Esophagus muscularis mucosa (tissue), 4 donors: ENCODE results near the gene ZMIZ1. TPM values are rescaled to one million over a fixed set of nuclear protein-coding genes. Genes with fewer than 3 reads are reported as not detected.

Source experiments
- DNase-seq: peaks from one replicate; pipeline ENCODE4 v3.0.0-alpha.2; 2017; ENCODE audit errors: extremely low spot score
- H3K27ac ChIP-seq, 4 donors: fragments of 200-600 bp; sonication (generic); replicated peaks in 1 of 4; 1 replicate in 3 of 4; 2 replicates in 1 of 4; pipeline ENCODE4 v1.5.1; 2016 to 2019; ENCODE audit warnings: mild to moderate bottlenecking in 1 of 4
- H3K27me3 ChIP-seq, 4 donors: fragments of 200-600 bp; sonication (generic); one replicate each; pipeline versions ENCODE4 v1.5.1 to v1.6.0; 2016 to 2019
- H3K36me3 ChIP-seq, 4 donors: fragments of 200-600 bp; sonication (generic); one replicate each; pipeline ENCODE4 v1.5.1; 2016 to 2019
- H3K4me1 ChIP-seq, 4 donors: fragments of 200-600 bp; sonication (generic); one replicate each; pipeline ENCODE4 v1.5.1; 2016 to 2019
- H3K4me3 ChIP-seq, 4 donors: fragments of 200-600 bp; sonication (generic); 1 replicate in 2 of 4; 2 replicates in 2 of 4; pipeline ENCODE4 v1.5.1; 2016 to 2019; ENCODE audit warnings: mild to moderate bottlenecking in 4 of 4, moderate library complexity in 1 of 4
- H3K9me3 ChIP-seq, 4 donors: fragments of 200-600 bp; sonication (generic); 1 replicate in 3 of 4; 2 replicates in 1 of 4; pipeline ENCODE4 v1.5.1; 2016 to 2019
- EP300 ChIP-seq: sonication (generic); formaldehyde crosslinking; IDR thresholded peaks from one replicate; pipeline ENCODE4 v1.6.1; 2017; ENCODE audit warnings: antibody characterized with exemption
- POLR2A ChIP-seq: fragments of 450-650 bp; IDR thresholded peaks from one replicate; pipeline ENCODE4 v1.6.1; 2017; ENCODE audit warnings: antibody characterized with exemption, moderate library complexity, mild to moderate bottlenecking, low read depth
- POLR2AphosphoS5 ChIP-seq, 2 donors: sonication (generic); formaldehyde crosslinking; IDR thresholded peaks; one replicate each; pipeline ENCODE4 v1.6.1; 2017; ENCODE audit warnings: antibody characterized with exemption in 2 of 2
- WGBS: methylation state at CpG from one replicate; pipeline ENCODE4 v1.1.5; 2018; 5-methylcytosine and 5-hydroxymethylcytosine counted together
- intact Hi-C: fragments of 100-400 bp; cut with DNase I; formaldehyde crosslinking; loops from one replicate; pipeline ENCODE4 v1.15.1; 2023
- total RNA-seq, 4 donors: library from RNA; depleted of rRNA; stranded (reverse); fragments of >200 nt; gene quantifications; one replicate each; pipeline versions ENCODE4 v1.1.0 to v1.2.1, GENCODE V29; 2016
- TF ChIP-seq, protein P1 (sequence below), 3 experiments: fragments of 200-600 bp in 2 of 3; fragments of 450-650 bp in 1 of 3; sonication (generic) in 2 of 3; IDR thresholded peaks; one replicate each; pipeline ENCODE4 v1.5.1; 2017 to 2019; ENCODE audit warnings: antibody characterized with exemption in 3 of 3, mild to moderate bottlenecking in 2 of 3, moderate library complexity in 1 of 3

Gene ZMIZ1
- total RNA-seq, 4 donors from 2014 or later, result 48.7 to 87.2 (median 66.0) TPM

DNA sequence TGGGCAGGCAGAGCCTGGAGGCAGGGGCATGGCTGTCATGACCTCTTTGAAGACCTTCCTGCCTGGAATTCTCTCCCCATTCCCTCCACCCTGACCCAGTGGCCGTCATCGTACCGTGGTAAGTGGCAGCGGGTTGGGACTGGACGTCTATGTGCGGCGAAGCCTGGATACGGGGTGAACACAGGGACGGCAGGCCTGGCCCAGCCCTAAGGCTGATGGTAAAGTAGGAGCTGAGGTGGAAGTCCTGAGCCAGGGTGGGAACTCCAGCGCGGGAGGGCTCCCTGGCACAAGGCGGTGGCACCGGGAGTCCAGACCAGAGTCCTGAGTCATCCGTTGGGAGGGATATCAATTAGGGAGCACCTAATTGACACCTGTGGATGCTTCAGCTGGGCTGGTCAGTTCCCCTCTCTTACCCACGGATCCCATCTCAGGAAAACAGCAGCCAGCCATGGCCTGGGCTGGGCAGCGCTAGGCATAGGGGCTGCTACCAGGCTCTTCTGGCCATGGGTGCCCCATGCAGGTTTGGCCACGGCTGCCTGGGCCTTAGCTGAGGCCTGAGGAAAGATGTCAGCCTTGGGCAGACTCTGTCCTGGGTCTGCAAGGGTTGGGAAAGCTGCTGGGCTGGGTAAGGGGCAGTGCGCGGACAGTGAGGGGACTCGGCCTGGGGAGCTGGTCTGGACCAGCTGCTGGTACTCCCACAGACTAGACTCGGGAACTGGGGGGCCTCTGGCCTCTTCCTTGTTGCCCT, 281.8 kb downstream of the ZMIZ1 start:
- Histone ChIP-seq H3K27me3 (no peaks in the 10 kb centered on the region), H3K4me3 (no peak overlapping the region), H3K9me3 (no peaks in the 10 kb centered on the region), H3K27ac (peak overlapping the region in 1 of 4 donors; percentile 94), H3K36me3 (peaks cover 51 to 67% (median 64%) of the 10 kb centered on the region in 4 donors), H3K4me1 (peaks cover 19 to 41% (median 31%) of the 10 kb centered on the region in 4 donors)
- intact Hi-C loops, result no loop called here
- DNase-seq, result no peak
- WGBS, result 94% methylated on average over 18 of the region's 21 CpGs
- TF ChIP-seq, protein P1, sequence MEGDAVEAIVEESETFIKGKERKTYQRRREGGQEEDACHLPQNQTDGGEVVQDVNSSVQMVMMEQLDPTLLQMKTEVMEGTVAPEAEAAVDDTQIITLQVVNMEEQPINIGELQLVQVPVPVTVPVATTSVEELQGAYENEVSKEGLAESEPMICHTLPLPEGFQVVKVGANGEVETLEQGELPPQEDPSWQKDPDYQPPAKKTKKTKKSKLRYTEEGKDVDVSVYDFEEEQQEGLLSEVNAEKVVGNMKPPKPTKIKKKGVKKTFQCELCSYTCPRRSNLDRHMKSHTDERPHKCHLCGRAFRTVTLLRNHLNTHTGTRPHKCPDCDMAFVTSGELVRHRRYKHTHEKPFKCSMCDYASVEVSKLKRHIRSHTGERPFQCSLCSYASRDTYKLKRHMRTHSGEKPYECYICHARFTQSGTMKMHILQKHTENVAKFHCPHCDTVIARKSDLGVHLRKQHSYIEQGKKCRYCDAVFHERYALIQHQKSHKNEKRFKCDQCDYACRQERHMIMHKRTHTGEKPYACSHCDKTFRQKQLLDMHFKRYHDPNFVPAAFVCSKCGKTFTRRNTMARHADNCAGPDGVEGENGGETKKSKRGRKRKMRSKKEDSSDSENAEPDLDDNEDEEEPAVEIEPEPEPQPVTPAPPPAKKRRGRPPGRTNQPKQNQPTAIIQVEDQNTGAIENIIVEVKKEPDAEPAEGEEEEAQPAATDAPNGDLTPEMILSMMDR (IDR thresholded peaks at IDR 0.05), result no peak
- TF ChIP-seq EP300, result no peak
- TF ChIP-seq POLR2AphosphoS5 (IDR thresholded peaks at IDR 0.05), result no peak
- TF ChIP-seq POLR2A, result no peak

DNA sequence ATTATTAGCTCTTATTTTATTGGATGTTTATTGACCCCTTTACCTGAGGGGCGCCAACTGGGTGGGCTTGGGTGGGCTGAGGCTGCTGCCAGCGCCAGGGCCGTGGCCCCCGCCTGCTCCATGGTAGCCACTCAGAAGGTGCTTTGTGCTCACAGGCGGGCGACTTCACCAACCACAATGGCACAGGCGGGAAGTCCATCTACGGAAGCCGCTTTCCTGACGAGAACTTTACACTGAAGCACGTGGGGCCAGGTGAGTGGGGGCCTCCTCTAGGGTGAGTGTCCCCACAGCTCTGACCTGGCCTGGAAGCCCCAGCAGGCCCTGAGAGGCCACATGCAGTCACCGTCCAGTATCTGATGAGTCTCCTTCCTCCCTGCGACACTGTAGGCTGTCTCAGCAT, 282.6 kb downstream of the ZMIZ1 start:
- Histone ChIP-seq H3K27ac (no peak overlapping the region), H3K9me3 (no peaks in the 10 kb centered on the region), H3K4me3 (no peak overlapping the region), H3K36me3 (peaks cover 51 to 74% (median 67%) of the 10 kb centered on the region in 4 donors), H3K27me3 (no peaks in the 10 kb centered on the region), H3K4me1 (peaks cover 19 to 41% (median 31%) of the 10 kb centered on the region in 4 donors)
- WGBS, result 92% methylated on average over 13 of the region's 13 CpGs
- intact Hi-C loops, result no loop called here
- TF ChIP-seq, protein P1 (IDR thresholded peaks at IDR 0.05), result no peak
- TF ChIP-seq POLR2AphosphoS5 (IDR thresholded peaks at IDR 0.05) (no peak), EP300 (no peak), POLR2A (no peak)
- no peak for DNase-seq

DNA sequence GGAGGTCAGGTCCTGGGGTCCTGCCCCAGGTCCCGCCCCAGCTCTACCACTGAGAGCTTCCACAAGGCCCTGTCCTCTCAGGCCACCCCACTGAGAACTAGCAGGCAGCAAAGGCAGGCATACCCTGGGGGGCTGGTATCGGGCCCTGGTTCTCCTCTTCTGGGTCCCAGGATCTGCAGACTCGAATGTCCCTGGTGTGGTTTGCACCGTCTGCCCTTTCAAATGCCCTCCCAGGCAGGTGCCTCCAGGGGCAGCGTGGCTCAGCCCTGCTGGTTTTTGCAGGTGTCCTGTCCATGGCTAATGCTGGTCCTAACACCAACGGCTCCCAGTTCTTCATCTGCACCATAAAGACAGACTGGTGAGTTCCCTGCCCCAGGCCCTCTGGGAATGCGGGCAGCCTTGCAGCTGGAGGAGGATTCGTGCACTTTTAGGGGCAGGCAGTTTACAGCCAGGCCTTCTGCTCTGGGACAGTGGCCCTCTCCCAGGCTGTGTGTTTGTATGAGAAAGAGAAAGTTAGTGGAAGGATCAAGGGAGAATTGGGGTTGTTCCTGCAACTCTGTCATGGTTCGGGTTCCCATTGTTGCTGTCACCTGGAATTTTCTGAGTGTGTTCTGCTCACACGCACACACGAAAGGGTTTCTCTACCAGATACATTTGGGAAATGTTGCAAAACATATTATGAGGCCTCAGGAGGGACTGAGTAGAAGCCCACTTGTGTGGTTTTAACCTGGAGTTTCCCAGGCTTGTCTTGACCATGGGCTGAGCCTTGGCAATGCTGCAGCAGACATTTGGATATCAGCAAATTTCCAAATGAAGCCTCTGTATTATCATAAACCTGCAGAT, 283.5 kb downstream of the ZMIZ1 start:
- no peak overlapping the region for H3K4me3 ChIP-seq
- H3K27me3 ChIP-seq, result no peaks in the 10 kb centered on the region
- peaks cover 51 to 75% (median 67%) of the 10 kb centered on the region in 4 donors for H3K36me3 ChIP-seq
- DNase-seq, result no peak
- no peaks in the 10 kb centered on the region for H3K9me3 ChIP-seq
- intact Hi-C loops, result no loop called here
- no peak overlapping the region for H3K27ac ChIP-seq
- TF ChIP-seq EP300, result no peak
- TF ChIP-seq, protein P1 (IDR thresholded peaks at IDR 0.05), result no peak
- H3K4me1 ChIP-seq, result peaks cover 14 to 34% (median 24%) of the 10 kb centered on the region in 4 donors
- WGBS, result 91% methylated on average over 6 of the region's 11 CpGs

DNA sequence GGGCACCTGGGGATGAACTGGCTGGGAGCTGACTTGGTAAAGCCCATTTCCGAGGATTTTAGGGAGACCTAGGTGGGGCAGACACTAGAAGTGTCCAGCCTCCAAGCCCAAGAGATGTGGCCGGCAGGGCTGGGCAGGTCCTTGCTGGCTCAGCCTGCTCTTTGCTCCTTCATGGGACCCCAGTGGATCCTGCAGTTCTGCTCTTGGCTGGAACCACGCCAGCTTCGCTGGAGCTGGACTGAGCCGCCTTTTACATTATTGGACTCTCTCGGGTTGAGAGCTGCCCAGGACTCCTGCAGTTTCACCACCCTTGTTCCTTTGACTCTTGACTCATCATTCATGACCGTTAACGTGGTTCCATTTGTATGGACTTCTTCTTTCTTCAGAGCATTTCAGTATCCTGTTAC, 284.2 kb downstream of the ZMIZ1 start:
- Histone ChIP-seq H3K4me3 (no peak overlapping the region), H3K9me3 (no peaks in the 10 kb centered on the region), H3K36me3 (peaks cover 51 to 75% (median 67%) of the 10 kb centered on the region in 4 donors), H3K27me3 (no peaks in the 10 kb centered on the region), H3K4me1 (peaks cover 12 to 27% (median 19%) of the 10 kb centered on the region in 4 donors), H3K27ac (no peak overlapping the region)
- no peak for TF ChIP-seq EP300
- TF ChIP-seq, protein P1 (IDR thresholded peaks at IDR 0.05), result no peak
- TF ChIP-seq POLR2A, result no peak
- TF ChIP-seq POLR2AphosphoS5 (IDR thresholded peaks at IDR 0.05), result no peak
- intact Hi-C loops, result no loop called here
- WGBS, result 88% methylated on average over 7 of the region's 8 CpGs
- no peak for DNase-seq
